Neural cell (in vitro differentiated cells): ENCODE measurements around the gene THRAP3. TPM values are rescaled to one million over a fixed set of nuclear protein-coding genes. Genes with fewer than 3 reads are reported as not detected.

Source experiments
- H2AFZ ChIP-seq: fragments of 200-600, 300-800 bp; sonication (generic), shearing (Covaris generic); 2 replicates; pipeline ENCODE4 v1.6.0; 2014; ENCODE audit warnings: low read depth, mild to moderate bottlenecking, antibody characterized with exemption, low read length, moderate library complexity
- H3F3A ChIP-seq: fragments of 200-600 bp; shearing (Covaris generic); 2 replicates; pipeline ENCODE4 v1.6.1; 2016; ENCODE audit warnings: mild to moderate bottlenecking, moderate library complexity, mixed read lengths, antibody characterized with exemption, low read length; ENCODE audit not compliant: insufficient read depth, poor library complexity, severe bottlenecking
- H3K27ac ChIP-seq: fragments of 200-600, 300-800 bp; sonication (generic), shearing (Covaris generic); 2 replicates; pipeline ENCODE4 v1.5.1; 2014; ENCODE audit warnings: mild to moderate bottlenecking, low read length, moderate library complexity
- H3K27me3 ChIP-seq: fragments of 300-800, 200-600 bp; sonication (generic), shearing (Covaris generic); 2 replicates; pipeline ENCODE4 v1.6.0; 2014; ENCODE audit warnings: mild to moderate bottlenecking, low read depth, low read length, moderate library complexity; ENCODE audit not compliant: insufficient read depth
- H3K36me3 ChIP-seq: fragments of 300-800, 200-600 bp; sonication (generic), shearing (Covaris generic); 2 replicates; pipeline ENCODE4 v1.5.1; 2014; ENCODE audit warnings: mild to moderate bottlenecking, antibody characterized with exemption, low read length, moderate library complexity; ENCODE audit not compliant: insufficient read depth
- H3K4me2 ChIP-seq: fragments of 300-800, 200-600 bp; sonication (generic), shearing (Covaris generic); 2 replicates; pipeline ENCODE4 v1.6.0; 2014; ENCODE audit warnings: mild to moderate bottlenecking, low read length
- H3K4me3 ChIP-seq: fragments of 300-800, 200-600 bp; sonication (generic), shearing (Covaris generic); 2 replicates; pipeline ENCODE4 v1.5.1; 2014; ENCODE audit warnings: mild to moderate bottlenecking, low read length, moderate library complexity
- H3K79me2 ChIP-seq: fragments of 200-600 bp; shearing (Covaris generic); replicated peaks from 2 replicates; pipeline ENCODE4 v1.6.0; 2014; ENCODE audit warnings: mild to moderate bottlenecking, low read length, moderate library complexity; ENCODE audit not compliant: insufficient read depth
- H3K9ac ChIP-seq: fragments of 300-800, 200-600 bp; sonication (generic), shearing (Covaris generic); 2 replicates; pipeline ENCODE4 v1.6.1; 2016; ENCODE audit warnings: mild to moderate bottlenecking, low read length, mixed read lengths
- H3K9me2 ChIP-seq: fragments of 200-600 bp; shearing (Covaris generic); 2 replicates; pipeline ENCODE4 v1.6.1; 2016; ENCODE audit warnings: mild to moderate bottlenecking, low read length, mixed read lengths; ENCODE audit not compliant: insufficient read depth
- H3K9me3 ChIP-seq: fragments of 200-600, 300-800 bp; sonication (generic), shearing (Covaris generic); 2 replicates; pipeline ENCODE4 v1.6.1; 2016; ENCODE audit warnings: mild to moderate bottlenecking, mixed run types, low read length, moderate library complexity, mixed read lengths
- H4K20me1 ChIP-seq: fragments of 200-600 bp; shearing (Covaris generic); 2 replicates; pipeline ENCODE4 v1.6.1; 2016; ENCODE audit warnings: mild to moderate bottlenecking, mixed run types; ENCODE audit not compliant: insufficient read depth
- CTCF ChIP-seq: fragments of 450-650 bp; IDR thresholded peaks from 2 replicates; pipeline ENCODE4 v1.5.1; 2014; ENCODE audit warnings: antibody characterized with exemption, mild to moderate bottlenecking, moderate library complexity; ENCODE audit not compliant: poor library complexity, severe bottlenecking
- EP300 ChIP-seq: fragments of 450-650 bp; conservative IDR thresholded peaks from 2 replicates; pipeline ENCODE4 v1.6.1; 2014; ENCODE audit warnings: antibody characterized with exemption, mild to moderate bottlenecking, moderate library complexity; ENCODE audit not compliant: poor library complexity, severe bottlenecking
- EZH2 ChIP-seq: fragments of 200-600, 300-800 bp; shearing (Covaris generic), sonication (generic); IDR thresholded peaks from 2 replicates; pipeline ENCODE4 v1.6.1; 2014; ENCODE audit warnings: antibody characterized with exemption, low read length, borderline replicate concordance, mild to moderate bottlenecking; ENCODE audit not compliant: insufficient read depth, poor library complexity, severe bottlenecking
- MXI1 ChIP-seq: fragments of 450-650 bp; conservative IDR thresholded peaks from 2 replicates; pipeline ENCODE4 v1.6.1; 2014; ENCODE audit warnings: antibody characterized with exemption, mild to moderate bottlenecking; ENCODE audit not compliant: poor library complexity, severe bottlenecking
- POLR2AphosphoS5 ChIP-seq: IDR thresholded peaks from 2 replicates; pipeline ENCODE4 v1.6.1; 2012
- RAD21 ChIP-seq: fragments of 450-650 bp; conservative IDR thresholded peaks from 2 replicates; pipeline ENCODE4 v1.6.1; 2014; ENCODE audit warnings: antibody characterized with exemption, mild to moderate bottlenecking, moderate library complexity
- REST ChIP-seq: IDR thresholded peaks from 2 replicates; pipeline ENCODE4 v1.6.1; 2012; ENCODE audit warnings: borderline replicate concordance
- SMC3 ChIP-seq: fragments of 450-650 bp; conservative IDR thresholded peaks from 2 replicates; pipeline ENCODE4 v1.6.1; 2014; ENCODE audit warnings: antibody characterized with exemption, mild to moderate bottlenecking, moderate library complexity; ENCODE audit not compliant: poor library complexity
- TAF1 ChIP-seq: IDR thresholded peaks from 2 replicates; pipeline ENCODE4 v1.6.1; 2012; ENCODE audit warnings: low read depth
- polyA plus RNA-seq: library from polyadenylated mRNA; depleted of rRNA; stranded (reverse); fragments of >200 nt; gene quantifications from 2 replicates; pipeline ENCODE4 v1.2.3, GENCODE V29; 2014

Gene THRAP3
- polyA plus RNA-seq, 1 donor from 2014 or later, result 54.4 TPM

- Histone ChIP-seq H3K9ac (no peak within 1 kb of the TSS), H4K20me1 (no peaks in the 10 kb centered on the region), H3K36me3 (no peaks in the 10 kb centered on the region), H3K9me2 (no peaks in the 10 kb centered on the region), H3K27me3 (peaks cover 37% of the 10 kb centered on the region), H3K9me3 (no peaks in the 10 kb centered on the region), H3K4me2 (no peak within 1 kb of the TSS), H3K79me2 (no peaks in the 10 kb centered on the region), H3K4me3 (peak within 1 kb of the TSS; percentile 45), H2AFZ (no peak within 1 kb of the TSS), H3F3A (no peaks in the 10 kb centered on the region), H3K27ac (no peak within 1 kb of the TSS)
- TF ChIP-seq CTCF (no peak), MXI1 (no peak), EP300 (no peak), RAD21 (no peak), POLR2AphosphoS5 (no peak), TAF1 (no peak), EZH2 (no peak), REST (no peak), SMC3 (no peak)
Measured at GRCh38 chr1:36323636-36324352, 99.6 kb downstream of the THRAP3 start, which contains the start of gene EVA1B. TSS of gene EVA1B (minus strand) at chr1:36323645. CDS start at chr1:36323037, 608 bp downstream.

GRCh38 chr1:36324353-36324703, 100.1 kb downstream of the THRAP3 start:
- no peak overlapping the region for H3K4me2 ChIP-seq
- no peak overlapping the region for H3K27ac ChIP-seq
- no peaks in the 10 kb centered on the region for H4K20me1 ChIP-seq
- H3K27me3 ChIP-seq, result peaks cover 37% of the 10 kb centered on the region
- H3K79me2 ChIP-seq, result no peaks in the 10 kb centered on the region
- no peaks in the 10 kb centered on the region for H3K9me2 ChIP-seq
- no peaks in the 10 kb centered on the region for H3K9me3 ChIP-seq
- no peaks in the 10 kb centered on the region for H3K36me3 ChIP-seq
- TF ChIP-seq CTCF (no peak), RAD21 (no peak), MXI1 (no peak), EZH2 (no peak), REST (no peak)
- H3K9ac ChIP-seq, result no peak overlapping the region
- H3K4me3 ChIP-seq, result no peak overlapping the region
- no peaks in the 10 kb centered on the region for H3F3A ChIP-seq
- no peak overlapping the region for H2AFZ ChIP-seq
